GM12864 (cell line): ENCODE data around the gene MIS18BP1.

Source experiments
- DNase-seq: peaks from one replicate; pipeline ENCODE4 v3.0.0-alpha.2; 2011; ENCODE audit warnings: low read depth
- H3K4me3 ChIP-seq: 2 replicates; pipeline ENCODE4 v1.5.1; 2011; ENCODE audit warnings: mild to moderate bottlenecking, low read depth, low read length, control low read depth
- TF ChIP-seq, protein P1 (sequence below): IDR thresholded peaks from 2 replicates; pipeline ENCODE4 v1.5.1; 2011; ENCODE audit warnings: low read depth, mild to moderate bottlenecking, moderate library complexity, low read length, control low read depth, inconsistent platforms; ENCODE audit errors: missing control alignments

MIS18BP1 gene

DNA sequence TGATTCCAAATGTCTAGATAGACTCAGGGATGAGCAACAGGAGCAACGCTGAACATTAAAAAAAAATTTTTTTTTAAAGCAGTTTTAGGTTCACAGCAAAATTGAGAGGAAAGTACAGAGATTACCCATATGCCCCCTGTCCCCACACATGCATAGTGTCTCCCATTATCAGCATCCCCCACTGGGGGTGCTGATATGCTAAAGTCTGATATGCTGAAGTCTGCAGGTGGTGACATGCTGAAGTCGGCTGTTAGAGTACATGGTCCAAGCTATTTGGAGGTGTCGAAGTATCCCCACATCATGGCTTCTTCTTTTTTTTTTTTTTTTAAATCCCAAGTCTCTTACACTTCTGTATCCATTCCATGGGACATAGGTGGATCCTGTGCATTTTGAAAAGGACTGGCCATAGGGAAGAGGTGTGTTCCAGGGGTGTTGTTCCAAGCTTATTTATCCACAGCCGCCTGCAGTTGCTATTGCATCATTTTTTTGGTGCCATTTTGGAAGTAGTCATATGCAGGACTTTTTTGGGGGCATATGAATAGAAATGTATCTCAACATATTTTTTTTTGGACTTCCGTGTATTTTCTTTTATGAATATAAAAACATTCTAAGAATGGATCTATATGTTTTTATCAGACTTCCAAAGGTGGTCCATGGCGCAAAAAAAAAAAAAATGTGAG, 19.0 kb upstream of the MIS18BP1 start:
- DNase-seq: no peak
- no peak overlapping the region for H3K4me3 ChIP-seq
- TF ChIP-seq, protein P1, sequence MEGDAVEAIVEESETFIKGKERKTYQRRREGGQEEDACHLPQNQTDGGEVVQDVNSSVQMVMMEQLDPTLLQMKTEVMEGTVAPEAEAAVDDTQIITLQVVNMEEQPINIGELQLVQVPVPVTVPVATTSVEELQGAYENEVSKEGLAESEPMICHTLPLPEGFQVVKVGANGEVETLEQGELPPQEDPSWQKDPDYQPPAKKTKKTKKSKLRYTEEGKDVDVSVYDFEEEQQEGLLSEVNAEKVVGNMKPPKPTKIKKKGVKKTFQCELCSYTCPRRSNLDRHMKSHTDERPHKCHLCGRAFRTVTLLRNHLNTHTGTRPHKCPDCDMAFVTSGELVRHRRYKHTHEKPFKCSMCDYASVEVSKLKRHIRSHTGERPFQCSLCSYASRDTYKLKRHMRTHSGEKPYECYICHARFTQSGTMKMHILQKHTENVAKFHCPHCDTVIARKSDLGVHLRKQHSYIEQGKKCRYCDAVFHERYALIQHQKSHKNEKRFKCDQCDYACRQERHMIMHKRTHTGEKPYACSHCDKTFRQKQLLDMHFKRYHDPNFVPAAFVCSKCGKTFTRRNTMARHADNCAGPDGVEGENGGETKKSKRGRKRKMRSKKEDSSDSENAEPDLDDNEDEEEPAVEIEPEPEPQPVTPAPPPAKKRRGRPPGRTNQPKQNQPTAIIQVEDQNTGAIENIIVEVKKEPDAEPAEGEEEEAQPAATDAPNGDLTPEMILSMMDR: no peak

DNA sequence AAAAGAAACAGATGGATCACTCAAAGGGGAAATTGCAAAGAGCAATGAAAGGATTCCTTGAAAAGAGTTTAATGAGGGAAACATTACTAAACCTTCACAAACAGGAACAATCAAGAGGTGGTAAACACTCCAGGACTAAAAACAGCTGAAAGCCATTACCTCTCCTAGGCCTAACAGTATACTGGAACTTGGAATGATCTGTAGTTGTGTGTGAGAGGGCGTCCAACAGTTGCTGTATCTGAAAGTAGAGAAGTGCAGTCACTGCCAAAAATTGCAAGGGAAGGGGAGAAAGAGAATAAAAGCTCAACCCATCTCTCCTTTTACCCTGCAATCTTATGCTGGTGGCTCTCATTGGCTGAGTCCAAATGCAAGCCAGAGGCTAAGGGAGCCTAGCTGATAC, 17.0 kb upstream of the MIS18BP1 start:
- H3K4me3 ChIP-seq: no peak overlapping the region
- TF ChIP-seq, protein P1: no peak
- DNase-seq: no peak

DNA sequence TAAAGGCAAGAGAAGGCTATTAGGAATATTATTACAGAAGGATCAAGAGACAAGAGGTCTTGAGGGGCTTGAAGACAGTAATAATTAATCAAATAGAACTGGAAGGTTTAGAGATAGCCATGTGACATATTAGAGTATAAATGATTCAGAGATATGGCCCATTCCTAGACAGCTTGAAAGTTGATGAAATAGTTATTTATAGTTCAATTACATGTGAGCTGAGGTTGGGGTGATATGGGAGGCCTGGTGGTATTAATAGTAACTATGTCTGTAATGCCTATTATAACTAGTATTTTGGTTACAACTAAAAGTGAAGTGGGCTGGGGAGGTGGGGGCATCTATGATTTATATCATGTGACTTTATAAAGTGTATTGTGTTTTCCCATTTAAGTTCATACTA, 14.1 kb upstream of the MIS18BP1 start:
- TF ChIP-seq, protein P1: no peak
- no peak overlapping the region for H3K4me3 ChIP-seq
- no peak for DNase-seq

DNA sequence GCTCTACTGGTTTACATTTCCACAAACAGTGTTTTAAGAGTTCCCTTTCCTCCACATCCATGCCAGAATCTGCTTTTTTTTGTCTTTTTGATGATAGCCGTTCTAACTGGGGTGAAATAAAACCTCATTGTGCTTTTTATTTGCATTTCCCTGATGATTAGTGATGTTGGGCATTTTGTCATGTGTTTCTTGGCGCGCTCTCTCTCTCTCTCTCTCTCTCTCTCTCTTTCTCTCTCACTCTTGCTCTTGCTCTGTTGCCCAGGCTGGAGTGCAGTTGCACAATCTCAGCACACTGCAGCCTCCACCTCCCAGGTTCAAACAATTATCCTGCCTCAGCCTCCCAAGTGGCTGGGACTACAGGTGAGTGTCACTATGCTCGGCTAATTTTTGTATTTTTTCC, 9.6 kb upstream of the MIS18BP1 start:
- no peak overlapping the region for H3K4me3 ChIP-seq
- no peak for DNase-seq
- TF ChIP-seq, protein P1: no peak

DNA sequence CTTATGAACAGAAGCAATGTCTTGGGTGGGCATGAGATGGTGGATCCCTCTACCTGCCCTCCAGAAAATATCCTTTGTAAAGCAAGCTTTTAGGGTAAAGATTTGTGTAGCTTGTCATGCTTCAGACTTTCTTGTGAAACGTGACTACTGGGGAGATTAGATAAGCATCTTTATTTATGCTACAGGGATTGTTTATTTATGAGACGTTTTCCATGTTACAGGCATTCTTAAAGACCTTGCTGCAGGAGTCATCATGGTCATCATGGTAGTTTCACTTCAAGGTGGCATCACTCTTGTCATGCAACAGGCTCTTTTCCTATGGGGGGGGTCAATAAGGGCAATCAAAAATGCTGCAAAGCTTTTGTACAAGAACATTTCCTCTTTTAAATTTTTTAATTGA, 8.2 kb upstream of the MIS18BP1 start:
- no peak overlapping the region for H3K4me3 ChIP-seq
- TF ChIP-seq, protein P1: no peak
- no peak for DNase-seq

DNA sequence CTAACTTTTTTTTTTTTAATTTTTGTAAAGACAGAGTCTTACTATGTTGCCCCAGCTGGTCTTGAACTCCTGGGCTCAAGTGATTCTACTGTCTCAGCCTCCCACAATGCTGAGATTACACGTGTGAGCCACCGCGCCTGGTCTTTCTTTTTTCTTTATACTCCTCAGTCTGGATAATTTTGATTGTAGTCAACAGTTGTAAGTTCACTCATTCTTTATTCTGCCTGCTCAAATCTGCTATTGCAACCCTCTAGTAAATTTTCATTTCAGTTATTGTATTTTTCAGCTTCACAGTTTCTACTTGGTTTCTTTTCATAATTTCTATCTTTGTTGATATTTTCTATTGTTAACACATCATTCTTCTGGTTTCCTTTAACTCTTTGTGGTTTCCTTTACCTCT, 5.8 kb upstream of the MIS18BP1 start:
- TF ChIP-seq, protein P1: no peak
- no peak for DNase-seq
- H3K4me3 ChIP-seq: no peak overlapping the region

DNA sequence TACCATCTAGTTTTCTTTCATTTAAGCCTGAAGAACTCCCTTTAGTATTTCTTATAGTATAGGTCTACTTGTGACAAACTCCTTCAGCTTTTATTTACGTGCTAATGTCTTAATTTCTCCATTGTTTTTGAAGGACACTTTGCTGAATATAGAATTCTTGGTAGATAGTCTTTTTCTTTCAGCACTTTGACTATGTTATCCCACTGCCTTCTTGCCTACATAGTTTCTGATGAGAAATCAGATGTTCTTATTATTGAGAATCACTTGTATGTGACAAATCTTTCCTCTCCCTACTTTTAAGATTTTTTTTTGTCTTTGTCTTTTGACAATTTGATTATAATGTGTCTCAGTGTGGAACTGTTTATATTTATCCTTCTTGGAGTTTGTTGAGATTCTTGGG, 5.1 kb upstream of the MIS18BP1 start:
- DNase-seq: no peak
- TF ChIP-seq, protein P1: no peak
- H3K4me3 ChIP-seq: no peak overlapping the region
